NCI-H128 (cell line): ENCODE measurements around the gene TMEM134.
"Not testable (repeated sequence)": the region's sequence is repeated elsewhere in the genome, so short reads cannot be mapped to it uniquely, and the experiment has no call there.

ENCODE experiments used
- DNase-seq: peaks from one replicate; lab custom pipeline; 2025; ENCODE audit not compliant: unreplicated experiment; lab: John Stamatoyannopoulos, UW

The TMEM134 gene

DNA sequence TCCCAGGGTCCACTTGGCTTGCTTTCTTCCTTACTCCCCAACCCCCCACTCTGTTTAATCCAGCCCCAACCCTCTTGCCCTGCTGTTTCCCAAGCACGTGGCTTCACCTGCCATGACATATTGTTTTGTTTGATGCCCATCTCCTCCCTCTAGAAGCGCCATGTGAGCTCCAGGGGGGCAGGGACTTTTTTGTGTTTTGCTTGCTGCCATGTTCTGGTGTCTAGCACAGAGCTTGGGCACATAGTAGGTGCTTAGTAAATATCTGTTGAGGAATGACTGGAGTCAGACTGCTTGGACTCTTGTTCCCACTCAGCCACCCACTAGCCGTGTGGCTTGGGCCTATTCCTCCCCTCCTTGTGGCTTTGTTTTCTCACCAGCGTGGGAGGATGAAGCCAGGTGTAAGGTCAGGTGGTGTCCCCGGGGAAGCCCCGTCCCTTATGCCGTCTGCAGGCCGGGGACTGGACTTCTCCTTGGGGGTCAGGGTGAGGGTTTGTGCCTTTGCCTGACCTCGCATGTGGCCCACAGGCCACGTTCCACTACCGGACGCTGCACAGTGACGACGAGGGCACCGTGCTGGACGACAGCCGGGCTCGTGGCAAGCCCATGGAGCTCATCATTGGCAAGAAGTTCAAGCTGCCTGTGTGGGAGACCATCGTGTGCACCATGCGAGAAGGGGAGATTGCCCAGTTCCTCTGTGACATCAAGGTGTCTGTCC is 17.6 kb upstream of the TMEM134 start:
- DNase-seq: no peak

DNA sequence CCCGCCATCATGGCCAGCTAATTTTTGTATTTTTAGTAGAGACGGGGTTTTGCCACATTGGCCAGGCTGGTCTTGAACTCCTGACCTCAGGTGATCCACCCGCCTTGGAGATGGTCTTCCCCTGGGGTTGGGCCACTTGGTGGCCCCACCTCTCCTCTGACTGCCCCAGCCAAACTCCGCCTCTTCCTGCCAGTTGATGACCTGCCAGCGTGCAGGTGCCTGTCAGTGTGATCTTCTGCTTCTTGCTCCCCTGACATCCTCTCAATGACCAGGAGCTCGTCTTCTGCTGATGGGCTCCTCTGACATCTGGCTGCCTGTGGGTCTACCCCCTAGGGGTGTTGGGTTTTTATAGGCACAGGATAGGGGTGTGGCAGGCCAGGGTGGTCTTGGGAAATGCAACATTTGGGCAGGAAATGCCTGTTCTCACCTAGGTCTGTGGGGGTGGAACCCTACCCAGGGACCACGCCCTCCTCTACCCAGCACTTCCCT is 16.9 kb upstream of the TMEM134 start:
- not testable (repeated sequence) for DNase-seq

DNA sequence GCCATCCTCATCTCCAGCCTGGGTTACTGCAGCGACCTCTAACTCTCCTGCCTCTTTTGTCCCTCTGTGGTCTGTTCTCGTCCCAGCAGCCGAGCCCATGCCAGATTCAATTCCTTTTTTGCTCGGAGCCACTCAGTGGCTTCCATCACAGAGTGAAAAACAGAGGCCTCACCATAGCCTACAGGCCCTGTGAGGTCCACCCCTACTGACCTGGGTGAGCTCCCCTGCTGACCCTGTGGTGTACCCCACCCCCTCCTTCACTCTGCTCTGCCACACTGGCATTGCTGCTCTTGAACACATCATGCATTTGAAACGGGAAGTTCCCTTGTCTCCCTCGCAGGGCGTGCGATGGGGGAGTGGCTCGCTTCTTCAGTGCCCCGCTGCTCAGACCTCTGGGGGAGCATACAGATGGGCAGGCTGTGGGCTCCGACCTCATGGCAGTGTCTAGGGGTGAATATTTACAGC is 15.8 kb upstream of the TMEM134 start:
- no peak for DNase-seq

DNA sequence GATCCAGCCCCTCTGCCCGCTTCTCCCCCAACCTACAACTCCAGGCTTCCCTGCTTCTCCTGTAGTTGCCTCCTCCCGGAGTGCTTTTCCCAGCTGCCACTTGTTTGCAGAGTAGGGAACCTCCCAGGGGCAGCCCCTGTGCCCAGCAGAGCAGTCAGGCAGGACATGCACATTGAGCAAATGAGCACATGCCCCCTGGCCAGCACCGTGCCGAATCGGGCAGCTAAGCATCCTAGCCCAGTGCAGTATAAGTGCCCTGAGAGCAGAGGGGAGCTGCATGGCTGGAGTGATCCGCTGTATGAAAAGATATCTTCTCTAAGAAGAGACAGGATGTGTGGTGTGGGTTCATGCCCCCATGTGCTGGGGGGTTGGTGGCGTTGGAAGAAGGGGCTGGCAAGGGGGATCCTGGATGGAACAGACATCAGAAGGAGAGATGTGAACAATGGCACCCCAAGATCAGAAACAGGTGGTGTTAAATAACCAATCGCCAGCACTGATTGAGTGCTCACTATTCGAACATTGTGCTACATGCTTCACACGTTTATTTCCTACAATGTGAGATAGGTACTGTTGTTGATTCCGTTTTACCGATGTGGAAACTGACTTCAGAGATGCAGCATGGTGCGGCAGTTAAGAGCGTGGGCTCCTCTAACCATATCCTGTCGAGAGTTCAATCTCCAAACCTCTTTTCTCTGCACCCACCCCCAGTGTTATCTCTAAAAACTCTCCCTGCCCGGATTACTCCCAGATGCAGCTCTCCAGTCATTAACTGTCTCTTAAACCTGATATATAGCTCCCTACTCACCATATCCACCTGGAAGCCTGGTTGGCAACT is 15.0 kb upstream of the TMEM134 start:
- DNase-seq: no peak

DNA sequence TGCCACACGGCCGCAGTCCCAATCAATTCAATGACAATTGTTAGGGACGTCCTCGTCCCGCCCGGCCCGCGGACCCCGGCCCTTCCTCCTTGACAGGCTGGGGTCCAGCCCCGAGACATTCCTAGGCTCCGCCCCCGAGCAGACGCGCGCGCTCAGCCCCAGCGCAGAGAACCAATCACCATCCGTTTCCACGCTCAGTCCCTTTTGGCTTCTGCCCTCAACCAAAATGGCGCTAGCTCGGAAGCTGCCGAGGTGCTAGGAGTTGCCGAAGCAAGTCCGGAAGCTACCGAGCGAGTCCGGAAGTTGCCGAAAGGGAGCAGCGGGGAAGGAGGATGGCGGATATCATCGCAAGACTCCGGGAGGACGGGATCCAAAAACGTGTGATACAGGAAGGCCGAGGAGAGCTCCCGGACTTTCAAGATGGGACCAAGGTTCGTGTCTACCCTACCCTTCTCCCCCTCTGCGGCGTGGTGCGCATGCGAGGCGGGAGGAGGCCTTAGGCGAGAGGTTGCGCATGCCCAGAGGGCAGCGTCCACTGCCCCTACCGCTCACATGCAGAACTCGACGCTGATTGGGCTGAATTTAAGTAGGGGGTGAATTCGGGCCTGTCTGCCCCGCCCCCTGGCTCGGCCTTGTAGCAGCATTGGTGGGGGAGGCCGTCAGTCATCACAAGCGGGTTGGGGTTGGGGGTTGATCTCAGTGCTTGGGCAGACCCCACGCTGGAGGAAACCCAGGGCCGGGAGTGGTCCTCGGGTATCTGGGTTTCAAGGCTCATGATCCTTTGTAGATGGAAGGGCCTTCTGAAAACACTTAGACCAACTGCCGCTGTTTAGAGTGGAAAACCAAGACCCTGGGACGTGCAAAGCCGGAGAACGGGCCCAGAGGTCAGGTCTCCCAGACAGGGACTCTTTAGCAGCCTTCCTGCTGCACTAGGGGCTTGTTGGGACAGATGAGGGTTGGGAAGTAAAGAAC is 14.1 kb upstream of the TMEM134 start, which contains the start of gene AIP:
Gene AIP, plus strand, starts transcription at position 200 of the 972 bp plus-strand sequence. Its CDS starts 133 bp downstream, at position 333.
- DNase-seq: peak; percentile 98

DNA sequence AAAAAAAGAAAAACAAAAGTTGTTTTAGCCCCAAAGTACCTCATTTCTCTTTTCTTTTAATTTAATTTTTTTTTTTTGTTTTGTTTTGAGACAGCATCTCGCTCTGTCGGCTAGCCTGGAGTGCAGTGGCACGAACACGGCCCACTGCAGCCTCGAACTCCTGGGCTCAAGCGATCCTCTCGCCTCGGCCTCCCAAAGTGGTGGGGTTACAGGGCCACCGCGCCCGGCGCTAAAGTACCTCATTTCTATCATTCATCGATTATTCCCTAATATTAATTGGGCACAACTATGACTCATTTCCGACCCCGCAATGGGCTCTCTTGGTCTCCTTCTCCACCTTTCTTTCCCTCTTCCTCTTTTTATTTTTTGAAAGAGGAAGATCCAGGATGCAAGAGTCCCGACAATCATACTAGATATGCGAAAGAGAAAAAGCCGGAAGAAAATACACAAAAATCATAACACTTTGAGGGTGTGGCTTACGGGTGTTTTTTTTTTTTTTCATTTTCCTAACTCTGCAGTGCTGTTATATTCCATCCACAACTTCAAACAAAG is 13.3 kb upstream of the TMEM134 start:
- DNase-seq: no peak

DNA sequence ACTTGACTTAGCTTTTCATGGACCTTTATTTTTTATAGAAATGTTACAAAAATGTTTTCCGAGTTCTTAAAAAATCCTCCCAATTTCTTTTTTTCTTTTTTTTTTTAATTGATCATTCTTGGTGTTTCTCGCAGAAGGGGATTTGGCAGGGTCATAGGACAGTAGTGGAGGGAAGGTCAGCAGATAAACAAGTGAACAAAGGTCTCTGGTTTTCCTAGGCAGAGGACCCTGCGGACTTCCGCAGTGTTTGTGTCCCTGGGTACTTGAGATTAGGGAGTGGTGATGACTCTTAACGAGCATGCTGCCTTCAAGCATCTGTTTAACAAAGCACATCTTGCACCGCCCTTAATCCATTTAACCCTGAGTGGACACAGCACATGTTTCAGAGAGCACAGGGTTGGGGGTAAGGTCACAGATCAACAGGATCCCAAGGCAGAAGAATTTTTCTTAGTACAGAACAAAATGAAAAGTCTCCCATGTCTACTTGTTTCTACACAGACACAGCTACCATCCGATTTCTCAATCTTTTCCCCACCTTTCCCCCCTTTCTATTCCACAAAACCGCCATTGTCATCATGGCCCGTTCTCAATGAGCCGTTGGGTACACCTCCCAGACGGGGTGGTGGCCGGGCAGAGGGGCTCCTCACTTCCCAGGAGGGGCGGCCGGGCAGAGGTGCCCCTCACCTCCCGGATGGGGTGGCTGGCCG is 8.4 kb upstream of the TMEM134 start:
- DNase-seq: not testable (repeated sequence)

DNA sequence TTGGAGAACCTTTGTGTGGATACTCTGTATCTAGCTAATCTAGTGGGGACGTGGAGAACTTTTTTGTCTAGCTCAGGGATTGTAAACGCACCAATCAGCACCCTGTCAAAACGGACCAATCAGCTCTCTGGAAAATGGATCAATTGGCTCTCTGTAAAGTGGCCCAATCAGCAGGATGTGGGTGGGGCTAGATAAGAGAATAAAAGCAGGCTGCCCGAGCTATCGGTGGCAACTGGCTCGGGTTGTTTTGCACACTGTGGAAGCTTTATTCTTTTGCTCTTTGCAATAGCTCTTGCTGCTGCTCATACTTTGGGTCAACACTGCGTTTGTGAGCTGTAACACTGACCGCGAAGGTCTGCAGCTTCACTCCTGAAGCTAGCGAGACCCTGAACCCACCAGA is 7.6 kb upstream of the TMEM134 start:
- DNase-seq: not testable (repeated sequence)

DNA sequence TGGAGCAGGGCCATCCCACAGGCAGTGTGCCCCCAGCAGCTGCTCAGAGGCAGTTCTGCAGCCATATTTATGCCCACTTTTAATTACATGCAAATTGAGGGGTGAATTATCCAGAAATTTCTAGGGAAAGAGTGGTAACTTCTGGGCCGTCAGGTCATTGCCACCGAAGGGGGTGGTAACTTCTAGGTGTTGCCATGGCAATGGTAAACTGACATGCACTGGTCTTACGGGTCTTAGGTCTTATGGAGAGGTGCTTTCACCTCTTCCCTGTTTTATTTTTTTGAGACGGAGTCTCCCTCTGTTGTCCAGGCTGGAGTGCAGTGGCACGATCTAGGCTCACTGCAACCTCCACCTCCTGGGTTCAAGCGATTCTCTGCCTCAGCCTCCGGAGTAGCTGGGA is 3.8 kb upstream of the TMEM134 start:
- DNase-seq: no peak

DNA sequence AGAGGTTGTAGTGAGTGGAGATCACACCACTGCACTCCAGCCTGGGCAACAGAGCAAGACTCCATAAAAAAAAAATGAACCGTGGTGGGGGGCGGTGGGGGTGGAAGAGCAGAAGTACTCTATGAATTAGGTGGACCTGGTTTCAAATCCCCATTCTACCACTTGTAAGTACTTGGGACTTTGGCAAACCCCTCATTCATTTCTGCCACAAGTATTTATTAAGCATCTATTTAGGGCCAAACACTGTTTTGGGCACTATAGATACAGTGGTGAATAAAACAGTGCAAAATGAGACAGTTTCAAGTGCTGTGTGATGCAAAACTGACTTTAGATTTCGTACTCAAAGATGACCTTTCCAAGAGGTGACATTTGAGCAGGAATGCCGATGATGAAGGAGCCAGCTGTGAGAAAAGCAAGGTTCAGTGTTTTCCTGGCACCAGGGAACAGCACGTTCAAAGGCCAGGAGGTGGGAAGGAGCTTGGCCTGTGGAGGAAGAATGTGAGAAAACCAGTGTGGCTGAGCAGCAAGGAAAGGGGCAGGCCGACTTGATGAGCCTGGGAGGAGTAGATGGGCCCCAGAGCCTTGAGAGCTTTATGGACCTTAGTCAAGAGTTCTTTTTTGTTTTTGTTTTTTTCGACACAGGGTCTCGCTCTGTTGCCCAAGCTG is 1.4 kb upstream of the TMEM134 start:
- DNase-seq: no peak

DNA sequence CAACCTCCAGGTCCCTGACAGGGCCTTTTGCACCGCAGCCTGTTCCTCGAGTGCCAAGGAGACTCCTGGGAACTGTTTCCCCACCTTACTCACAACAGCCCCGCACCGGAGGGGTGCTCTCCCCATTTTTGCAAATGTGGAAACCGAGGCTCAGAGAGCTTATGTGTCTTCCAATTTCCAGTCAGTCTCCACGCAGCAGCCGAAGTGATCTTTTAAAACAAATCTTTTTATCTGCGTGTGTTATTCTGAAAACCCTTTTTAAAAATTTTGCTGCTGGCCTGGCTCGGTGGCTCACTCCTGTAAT is 409 bp upstream of the TMEM134 start:
- no peak for DNase-seq

DNA sequence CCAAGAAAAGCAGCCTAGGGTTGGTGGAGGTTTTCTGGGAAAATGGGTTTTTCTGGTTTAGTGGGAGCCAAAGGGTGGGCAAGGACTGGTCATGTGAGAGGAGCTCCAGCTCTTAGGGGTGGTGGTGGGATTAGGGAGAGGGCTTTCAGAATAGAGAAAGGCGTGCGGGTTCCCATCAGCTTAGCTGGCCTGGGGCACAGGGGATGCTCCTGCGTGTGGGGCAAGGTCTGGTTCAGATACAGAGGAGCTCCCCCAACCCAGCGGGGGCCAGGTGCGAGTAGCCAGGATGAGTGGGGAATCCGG is 644 bp downstream of the TMEM134 start:
- no peak for DNase-seq

DNA sequence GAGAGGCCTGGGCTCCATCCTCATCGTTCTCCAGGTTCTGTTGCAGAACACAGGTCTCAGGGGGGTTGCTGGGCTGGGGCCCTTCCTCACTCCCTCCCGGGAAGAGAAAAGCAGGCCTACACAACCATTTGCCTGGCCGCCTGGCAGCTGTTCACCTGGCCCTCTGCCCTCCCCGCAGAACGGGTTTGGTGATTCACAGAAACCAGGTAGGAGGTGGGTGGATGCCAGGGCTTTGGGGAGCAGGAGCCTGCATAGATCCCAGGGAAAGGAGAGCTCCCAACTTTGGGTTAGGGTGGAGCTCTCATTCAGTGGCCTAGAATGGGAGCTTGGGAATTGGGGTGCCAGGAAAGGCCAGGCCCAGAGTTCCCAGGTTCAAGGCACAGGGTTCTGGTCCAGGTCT is 995 bp downstream of the TMEM134 start:
- no peak for DNase-seq

DNA sequence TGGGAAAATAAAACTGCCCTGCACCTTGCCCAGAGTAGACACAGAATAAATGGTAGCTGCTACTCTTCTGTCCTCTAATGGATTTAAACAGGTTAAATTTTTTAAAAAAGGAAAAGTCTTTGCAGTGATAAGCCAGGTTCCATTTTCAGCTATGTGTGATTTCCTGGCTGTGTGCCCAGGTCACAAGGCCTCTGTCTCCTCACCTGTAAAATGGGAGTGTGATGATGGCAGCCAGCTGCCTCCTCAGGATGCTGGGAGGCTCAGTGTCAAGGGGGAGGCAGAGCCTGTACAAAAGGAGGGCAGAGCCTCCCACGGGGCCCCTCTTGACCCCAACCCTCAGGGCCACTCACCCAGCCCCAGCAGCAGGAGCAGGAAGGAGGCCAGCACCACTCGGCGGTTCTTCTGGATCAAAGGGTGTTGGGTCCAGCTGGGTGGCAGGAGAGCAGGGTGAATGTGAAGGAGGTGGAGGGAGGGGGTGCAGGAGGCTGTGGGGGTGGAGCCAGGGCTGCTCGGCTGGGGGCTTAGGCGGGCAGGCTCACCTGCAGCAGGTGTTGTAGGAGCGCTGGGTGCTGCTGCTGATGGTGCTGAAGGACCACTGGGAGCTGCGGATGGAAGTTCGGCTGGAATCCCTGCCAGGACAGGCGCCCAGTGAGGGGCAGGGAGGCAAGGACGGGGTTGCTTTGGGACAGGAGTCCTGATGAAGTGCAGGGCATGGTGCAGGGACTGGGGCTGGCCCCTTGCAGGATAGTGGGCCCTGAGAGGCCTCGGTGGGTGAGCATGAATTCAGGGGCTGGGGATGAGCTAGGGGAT is 1.9 kb downstream of the TMEM134 start:
- no peak for DNase-seq

DNA sequence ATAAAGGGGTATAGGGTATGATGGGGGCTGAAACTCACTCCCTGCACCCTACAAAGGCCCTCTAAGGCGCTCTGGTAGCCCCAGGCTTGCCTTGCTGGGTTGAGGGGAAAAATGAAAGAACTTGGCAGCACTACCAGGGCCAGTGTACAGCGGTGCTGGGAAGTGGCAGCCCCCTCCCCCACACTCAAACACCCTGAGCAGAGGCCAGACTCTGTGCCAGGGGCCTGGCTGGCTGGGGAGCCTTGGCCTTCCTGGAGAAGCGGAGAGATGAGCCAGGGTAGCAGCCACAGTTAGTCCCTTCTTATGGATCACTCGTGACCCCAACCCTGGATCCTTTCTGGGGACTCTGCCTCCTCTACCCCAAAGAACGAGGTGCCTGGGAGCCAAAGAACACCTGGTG is 2.7 kb downstream of the TMEM134 start:
- no peak for DNase-seq

DNA sequence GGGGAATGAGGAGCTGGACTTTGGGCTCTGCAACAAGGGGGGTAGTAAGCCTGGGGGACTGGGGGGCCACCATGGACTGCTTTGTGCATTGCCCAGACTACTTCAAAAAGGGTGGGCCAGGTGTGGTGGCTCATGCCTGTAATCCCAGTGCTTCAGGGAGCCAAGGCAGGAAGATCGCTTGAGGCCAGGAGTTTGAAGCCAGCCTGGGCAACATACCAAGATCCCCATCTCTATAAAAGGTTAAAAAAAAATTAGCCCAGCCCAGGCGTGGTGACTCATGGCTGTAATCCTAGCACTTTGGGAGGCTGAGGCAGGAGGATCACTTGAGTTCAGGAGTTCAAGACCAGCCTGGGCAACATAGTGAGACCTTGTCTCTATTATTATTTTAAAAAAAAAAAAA is 3.5 kb downstream of the TMEM134 start:
- DNase-seq: not testable (repeated sequence)

DNA sequence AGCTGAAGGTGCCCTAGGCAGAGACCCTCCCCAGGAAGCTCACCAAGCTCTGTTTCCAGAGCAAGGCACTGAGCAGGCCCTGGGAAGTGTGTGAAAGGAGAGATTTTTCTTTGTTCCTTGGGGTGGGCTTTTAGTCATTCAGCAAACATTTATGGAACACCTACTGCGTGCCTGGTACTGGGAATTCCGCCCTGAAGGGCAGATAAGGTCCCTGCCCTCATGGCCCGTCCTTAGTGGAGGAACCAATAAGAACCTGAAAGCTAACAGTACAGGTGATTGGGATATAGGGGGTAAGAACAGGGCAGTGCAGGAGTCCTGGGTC is 3.9 kb downstream of the TMEM134 start:
- no peak for DNase-seq

DNA sequence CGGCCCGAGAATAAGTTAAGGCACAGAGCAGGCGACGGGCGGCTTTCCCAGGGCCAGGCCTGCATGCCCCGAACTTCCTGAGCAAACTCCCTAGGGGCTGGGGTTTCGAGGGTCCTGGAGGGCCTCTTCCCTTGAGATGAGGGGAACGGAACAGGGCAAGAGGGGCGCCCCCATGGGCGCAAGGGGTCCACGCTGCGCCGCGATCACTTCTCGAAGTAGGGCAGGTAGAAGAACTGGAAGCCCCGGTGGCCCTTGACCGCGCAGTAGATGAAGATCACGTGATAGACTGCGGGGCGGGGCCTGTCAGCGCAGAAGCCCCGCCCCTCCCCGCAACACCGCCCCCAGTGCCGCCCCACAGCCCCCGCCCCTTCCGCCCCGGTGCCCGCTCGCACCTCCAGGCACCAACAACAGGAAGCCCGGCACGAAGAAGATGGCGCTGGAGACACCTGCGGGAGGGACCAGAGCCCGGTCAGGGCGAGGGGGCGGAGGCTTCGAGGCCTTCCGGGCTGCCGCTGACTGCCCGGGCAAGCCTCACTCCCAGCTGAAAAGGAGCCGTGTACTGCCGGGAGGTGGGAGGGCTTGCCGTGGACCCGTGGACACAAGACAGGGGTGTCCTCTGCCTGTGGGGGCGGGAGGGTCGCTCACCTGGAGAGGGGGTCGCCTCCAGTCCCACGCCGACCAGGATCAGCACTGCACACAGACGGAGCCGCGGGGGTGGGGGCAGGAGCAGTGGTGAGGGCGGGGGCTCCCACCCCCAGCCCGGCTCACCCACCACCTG is 4.5 kb downstream of the TMEM134 start:
- DNase-seq: peak; percentile 39
